ENCODE data around the gene PHOX2A.
"Not testable (repeated sequence)": the region's sequence is repeated elsewhere in the genome, so short reads cannot be mapped to it uniquely, and the experiment has no call there.

The PHOX2A gene

GRCh38 chr11:72244060-72244360 is at the start of gene PHOX2A:
Gene PHOX2A, minus strand, starts transcription at chr11:72244176. Its CDS starts 172 bp downstream, at chr11:72244004.
- no peak for DNase-seq

DNA sequence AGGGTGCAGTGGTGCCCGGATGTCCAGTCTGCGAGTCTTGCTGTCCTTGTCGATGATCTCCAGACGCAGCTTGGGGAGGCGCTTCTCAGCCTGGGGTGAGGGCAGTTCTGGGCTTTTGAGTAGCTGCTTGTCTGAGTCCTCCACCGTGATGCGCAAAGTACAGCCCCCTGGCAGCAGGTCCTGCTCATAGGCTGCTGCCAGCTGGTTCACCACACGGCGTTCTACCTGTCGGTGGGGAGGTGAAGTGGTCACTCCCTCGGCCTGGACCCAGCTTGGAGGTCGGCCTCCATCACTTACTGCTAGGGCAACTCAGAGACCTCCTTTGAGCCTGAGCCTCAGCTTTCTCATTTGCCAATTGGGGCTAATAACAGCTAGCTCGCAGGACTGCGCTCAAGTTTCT is 49.4 kb upstream of the PHOX2A start:
- DNase-seq, result no peak

- no peak for DNase-seq
Observed at GRCh38 chr11:72292106-72292785, 48.3 kb upstream of the PHOX2A start.

DNA sequence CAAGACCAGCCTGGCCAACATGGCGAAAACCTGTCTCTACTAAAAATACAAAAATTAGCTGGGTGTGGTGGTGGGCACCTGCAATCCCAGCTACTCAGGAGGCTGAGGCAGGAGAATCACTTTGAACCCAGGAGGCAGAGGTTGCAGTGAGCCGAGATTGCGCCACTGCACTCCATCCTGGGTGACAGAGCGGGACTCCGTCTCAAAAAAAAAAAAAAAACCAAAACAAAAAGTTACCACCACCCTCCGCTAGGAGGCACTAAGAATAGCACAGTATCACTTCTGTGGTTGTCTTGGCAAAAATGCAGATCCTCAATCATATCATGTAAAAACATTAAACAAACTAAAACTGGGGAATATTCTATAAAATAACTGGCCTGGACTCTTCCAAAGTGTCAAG is 46.8 kb upstream of the PHOX2A start:
- DNase-seq, result not testable (repeated sequence)

- DNase-seq, result no peak
Observed at GRCh38 chr11:72287293-72287692, 43.3 kb upstream of the PHOX2A start.

DNA sequence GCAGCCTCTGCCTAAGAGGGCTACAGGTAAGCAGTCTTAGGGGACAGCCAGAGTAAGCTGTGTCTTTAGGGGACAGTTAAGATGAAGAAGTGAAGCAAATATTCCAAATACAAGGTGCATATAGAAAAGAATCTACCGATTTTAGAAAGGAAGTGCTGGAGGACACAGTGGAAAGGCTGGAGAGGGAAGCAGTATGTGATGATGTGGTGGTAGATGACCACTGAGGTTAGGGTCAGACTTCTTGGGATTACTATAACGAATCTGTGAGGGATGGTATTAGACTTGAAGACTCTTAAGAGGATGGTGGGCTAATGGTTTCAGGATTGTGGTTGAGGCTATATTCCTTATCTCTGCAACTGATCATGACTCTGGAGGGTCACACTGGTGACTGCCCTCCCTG is 40.0 kb upstream of the PHOX2A start:
- DNase-seq, result no peak

DNA sequence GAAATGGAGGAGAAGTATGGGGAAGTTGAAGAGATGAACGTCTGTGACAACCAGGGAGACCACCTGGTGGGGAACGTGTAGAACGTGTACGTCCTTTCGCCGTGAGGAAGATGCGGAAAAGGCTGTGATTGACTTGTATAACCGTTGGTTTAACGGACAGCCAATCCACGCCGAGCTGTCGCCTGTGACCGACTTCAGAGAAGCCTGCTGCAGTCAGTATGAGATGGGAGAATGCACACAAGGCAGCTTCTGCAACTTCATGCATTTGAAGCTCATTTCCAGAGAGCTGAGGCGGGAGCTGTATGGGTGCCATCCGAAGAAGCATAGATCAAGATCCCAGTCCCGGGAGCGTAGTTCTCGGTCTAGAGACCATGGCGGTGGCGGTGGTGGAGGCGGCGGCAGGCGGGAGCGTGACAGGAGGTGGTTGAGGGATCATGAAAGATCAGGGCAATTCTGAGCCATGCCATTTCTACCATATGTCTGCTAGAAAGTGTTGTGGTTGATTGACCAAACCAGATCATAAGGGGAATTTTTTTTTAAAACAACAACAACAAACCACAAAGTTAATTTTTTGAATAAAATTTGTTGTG is 36.8 kb upstream of the PHOX2A start:
- no peak for DNase-seq

- no peak for DNase-seq
Observed at GRCh38 chr11:72280037-72280436, 36.1 kb upstream of the PHOX2A start.

DNA sequence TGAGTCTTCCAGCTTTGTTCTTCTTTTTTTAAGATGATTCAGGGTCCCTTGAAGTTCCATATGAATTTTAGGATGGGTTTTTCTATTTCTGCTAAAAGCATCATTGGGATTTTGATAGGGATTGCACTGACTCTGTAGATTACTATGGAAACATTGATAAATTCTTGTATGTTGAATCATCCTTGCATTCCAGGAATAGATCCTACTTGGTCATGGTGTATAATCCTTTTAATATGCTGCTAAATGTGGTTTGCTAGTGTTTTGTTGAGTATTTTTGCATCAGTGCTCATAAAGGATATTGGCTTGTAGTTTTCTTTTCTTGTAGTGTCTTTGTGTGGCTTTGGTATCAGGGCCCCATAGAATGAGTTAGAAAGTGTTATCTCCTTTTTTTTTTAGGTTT is 34.9 kb upstream of the PHOX2A start:
- no peak for DNase-seq

GRCh38 chr11:72274435-72274834 is 30.5 kb upstream of the PHOX2A start:
- no peak for DNase-seq

DNA sequence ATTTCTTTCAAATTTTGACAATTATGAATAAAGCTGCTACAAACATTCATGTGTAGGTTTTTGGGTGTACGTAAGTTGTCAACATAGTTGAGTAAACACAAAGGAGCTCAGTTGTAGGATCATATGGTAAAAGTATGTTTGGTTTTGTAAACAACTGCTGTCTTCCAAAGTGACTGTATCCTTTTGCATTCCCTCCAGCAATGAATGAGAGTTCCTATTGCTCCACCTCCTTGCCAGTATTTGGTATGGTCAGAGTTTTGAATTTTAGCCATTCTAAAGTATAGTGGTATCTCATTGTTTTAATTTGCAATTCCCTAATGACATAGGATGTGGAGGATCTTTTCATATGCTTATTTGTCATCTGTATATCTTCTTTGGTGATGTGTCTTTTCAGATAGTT is 28.0 kb upstream of the PHOX2A start:
- no peak for DNase-seq

DNA sequence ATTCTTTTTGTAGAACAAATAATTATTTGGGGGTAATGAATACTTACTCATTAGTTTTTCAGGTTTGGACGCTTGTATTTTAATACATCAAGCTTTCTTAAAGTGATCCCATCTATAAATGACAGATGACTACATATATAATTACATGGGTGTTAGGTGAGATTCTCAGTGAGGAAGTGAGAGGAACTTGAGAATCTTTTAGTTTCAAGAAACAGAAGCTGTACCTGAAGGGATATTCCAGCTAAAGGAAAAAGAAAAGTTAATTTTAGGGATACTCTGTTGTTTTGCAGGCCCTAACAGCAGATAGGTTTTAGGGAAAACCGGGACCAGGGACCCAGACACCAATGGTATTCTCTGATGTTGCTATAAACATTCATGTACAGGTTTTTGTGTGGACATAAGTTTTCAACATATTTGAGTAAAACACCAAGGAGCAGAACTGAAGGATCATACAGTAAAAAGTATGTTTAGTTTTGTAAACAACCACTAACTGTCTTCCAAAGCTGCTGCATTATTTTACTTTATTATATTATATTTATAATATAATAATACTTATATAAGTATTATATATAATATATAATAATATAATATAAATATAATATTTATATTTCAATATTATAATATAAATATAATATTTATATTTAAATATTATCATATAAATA is 24.1 kb upstream of the PHOX2A start:
- no peak for DNase-seq

GRCh38 chr11:72266960-72267359 is 23.0 kb upstream of the PHOX2A start:
- not testable (repeated sequence) for DNase-seq

- no peak for DNase-seq
Observed at GRCh38 chr11:72265951-72266350, 22.0 kb upstream of the PHOX2A start.

- DNase-seq, result no peak
Observed at GRCh38 chr11:72263361-72263760, 19.4 kb upstream of the PHOX2A start.

- DNase-seq, result no peak
Observed at GRCh38 chr11:72260574-72260973, 16.6 kb upstream of the PHOX2A start.

GRCh38 chr11:72259490-72259889 is 15.5 kb upstream of the PHOX2A start:
- DNase-seq, result no peak

- no peak for DNase-seq
Observed at GRCh38 chr11:72257570-72257969, 13.6 kb upstream of the PHOX2A start.

- no peak for DNase-seq
Observed at GRCh38 chr11:72254299-72254993, 10.5 kb upstream of the PHOX2A start.

DNA sequence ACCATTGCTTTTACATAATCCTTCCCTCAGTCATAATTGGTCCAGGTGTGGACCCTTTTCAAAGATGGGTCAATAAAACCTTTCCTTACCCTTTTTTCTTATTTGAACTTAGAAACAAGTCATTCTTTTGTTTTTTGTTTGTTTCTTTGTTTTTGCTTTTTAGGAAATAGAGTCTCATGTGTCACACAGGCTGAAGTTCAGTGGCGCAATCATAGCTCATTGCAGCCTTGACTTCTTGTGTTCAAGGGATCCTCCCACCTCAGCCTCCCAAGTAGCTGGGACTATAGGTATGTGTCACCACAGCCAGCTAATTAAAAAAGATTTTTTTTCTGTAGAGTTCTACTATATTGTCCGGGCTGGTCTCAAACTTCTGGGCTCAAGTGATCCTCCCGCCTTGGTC is 9.4 kb upstream of the PHOX2A start:
- no peak for DNase-seq

GRCh38 chr11:72251614-72252013 is 7.6 kb upstream of the PHOX2A start:
- DNase-seq, result no peak

GRCh38 chr11:72250661-72251464 is 6.9 kb upstream of the PHOX2A start:
- DNase-seq, result no peak

DNA sequence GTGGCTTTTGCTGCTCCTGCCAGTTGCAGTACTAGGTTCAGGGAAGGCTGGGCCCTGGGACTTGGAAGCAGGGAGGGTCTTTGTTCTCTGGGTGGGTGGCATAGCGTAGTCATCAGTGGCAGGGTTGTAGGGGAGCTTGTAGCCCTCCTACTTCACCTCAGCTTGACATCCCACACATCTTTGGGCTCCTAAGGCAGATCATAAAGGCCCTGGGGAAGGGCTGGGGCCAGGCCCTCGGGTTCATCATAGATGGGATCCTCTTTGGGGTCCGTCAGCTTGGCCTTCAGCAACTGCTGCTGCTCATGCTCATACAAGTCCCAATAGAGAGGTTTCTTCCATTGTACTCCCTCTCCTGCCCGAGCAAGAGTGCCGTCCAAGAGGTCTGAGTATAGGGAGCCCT is 6.0 kb upstream of the PHOX2A start:
- DNase-seq, result no peak

Data from femur (tissue), 1 donor.